ENCODE measurements around the gene MAT2B.

The MAT2B gene

GRCh38 chr5:163565492-163565891 lies 60.1 kb downstream of the MAT2B start:
- TF ChIP-seq, protein P1, sequence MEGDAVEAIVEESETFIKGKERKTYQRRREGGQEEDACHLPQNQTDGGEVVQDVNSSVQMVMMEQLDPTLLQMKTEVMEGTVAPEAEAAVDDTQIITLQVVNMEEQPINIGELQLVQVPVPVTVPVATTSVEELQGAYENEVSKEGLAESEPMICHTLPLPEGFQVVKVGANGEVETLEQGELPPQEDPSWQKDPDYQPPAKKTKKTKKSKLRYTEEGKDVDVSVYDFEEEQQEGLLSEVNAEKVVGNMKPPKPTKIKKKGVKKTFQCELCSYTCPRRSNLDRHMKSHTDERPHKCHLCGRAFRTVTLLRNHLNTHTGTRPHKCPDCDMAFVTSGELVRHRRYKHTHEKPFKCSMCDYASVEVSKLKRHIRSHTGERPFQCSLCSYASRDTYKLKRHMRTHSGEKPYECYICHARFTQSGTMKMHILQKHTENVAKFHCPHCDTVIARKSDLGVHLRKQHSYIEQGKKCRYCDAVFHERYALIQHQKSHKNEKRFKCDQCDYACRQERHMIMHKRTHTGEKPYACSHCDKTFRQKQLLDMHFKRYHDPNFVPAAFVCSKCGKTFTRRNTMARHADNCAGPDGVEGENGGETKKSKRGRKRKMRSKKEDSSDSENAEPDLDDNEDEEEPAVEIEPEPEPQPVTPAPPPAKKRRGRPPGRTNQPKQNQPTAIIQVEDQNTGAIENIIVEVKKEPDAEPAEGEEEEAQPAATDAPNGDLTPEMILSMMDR (IDR thresholded peaks at IDR 0.05; ENCODE audit: control extremely low read depth, extremely low read depth, low read depth, missing control alignments): no peak
- ChIA-PET CTCF (interaction anchor here (0.9 to 4.2 kb wide), 6 partner anchors 13 to 939 kb away, joined by 3 to 34 read pairs (median 4); no protein-coding TSS in a partner anchor), POLR2A (no interaction called here)
- DNase-seq (ENCODE audit: extremely low spot score): no peak

DNA sequence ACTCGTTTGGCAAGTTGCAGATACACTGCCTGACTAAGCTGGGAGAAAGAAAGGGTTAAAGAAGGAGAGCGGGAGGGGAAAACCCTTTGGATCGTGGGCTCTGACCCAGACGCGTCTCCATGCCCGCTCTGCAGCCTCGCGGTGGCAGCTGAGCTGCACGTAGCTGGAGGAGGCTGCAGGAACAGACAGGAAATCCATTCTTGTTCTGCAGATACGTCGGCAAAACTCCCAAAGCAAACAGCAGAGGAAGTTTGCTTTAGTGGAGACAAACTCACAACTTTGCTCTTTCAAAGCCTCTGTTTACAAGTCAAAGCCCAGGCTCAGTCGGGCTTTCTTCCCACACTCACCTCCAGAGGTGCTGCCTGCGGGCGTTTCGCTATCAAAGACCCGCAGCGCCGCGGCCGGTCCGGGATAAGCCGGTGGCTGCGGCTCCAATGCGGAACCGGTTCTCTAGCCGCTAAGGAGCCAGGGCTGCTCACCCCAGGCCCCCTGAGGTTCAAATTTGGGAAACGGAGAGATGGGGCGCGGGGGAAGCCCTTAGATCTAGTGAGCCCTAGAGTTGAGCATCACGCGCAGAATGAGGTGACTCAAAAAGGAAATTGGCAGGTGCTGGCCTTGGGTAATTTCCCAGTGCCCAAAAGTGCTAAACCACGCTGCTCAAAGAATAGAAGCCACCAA lies 60.7 kb downstream of the MAT2B start:
- POLR2A ChIA-PET: no interaction called here
- TF ChIP-seq, protein P1 (IDR thresholded peaks at IDR 0.05; ENCODE audit: control extremely low read depth, extremely low read depth, low read depth, missing control alignments): no peak
- DNase-seq (ENCODE audit: extremely low spot score): peak; percentile 23
- CTCF ChIA-PET: interaction anchor here (1.1 to 4.2 kb wide), 5 partner anchors 13 to 938 kb away, joined by 3 to 34 read pairs (median 5); no protein-coding TSS in a partner anchor

DNA sequence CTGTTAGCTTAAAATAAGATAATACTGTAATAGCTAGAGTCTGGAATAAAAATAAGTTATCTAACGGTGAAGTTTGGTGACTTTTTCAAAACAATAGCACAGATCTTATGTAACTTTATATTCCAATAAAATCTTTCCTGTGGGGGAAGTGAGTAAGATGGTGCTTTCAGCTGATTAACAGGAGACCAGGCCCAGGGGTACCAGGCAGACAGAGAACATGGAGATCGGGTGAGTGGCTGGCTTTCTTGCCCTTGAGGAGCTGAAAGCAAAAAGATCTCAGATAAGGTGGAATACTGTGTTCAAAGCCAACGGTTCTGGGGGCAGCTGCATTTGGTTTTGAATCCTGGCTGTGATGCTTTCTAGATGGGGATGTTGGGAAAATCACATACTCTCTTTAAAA lies 61.3 kb downstream of the MAT2B start:
- ChIA-PET POLR2A (no interaction called here), CTCF (interaction anchor here (0.7 to 4.2 kb wide), 4 partner anchors 12 to 937 kb away, joined by 3 to 27 read pairs (median 4); no protein-coding TSS in a partner anchor)
- TF ChIP-seq, protein P1 (IDR thresholded peaks at IDR 0.05; ENCODE audit: control extremely low read depth, extremely low read depth, low read depth, missing control alignments): no peak
- no peak for DNase-seq (ENCODE audit: extremely low spot score)

- ChIA-PET POLR2A (no interaction called here), CTCF (interaction anchor here (1.0 to 4.2 kb wide), 4 partner anchors 11 to 296 kb away, joined by 3 to 27 read pairs (median 3); no protein-coding TSS in a partner anchor)
- TF ChIP-seq, protein P1 (IDR thresholded peaks at IDR 0.05; ENCODE audit: control extremely low read depth, extremely low read depth, low read depth, missing control alignments): no peak
- no peak for DNase-seq (ENCODE audit: extremely low spot score)
Measured at GRCh38 chr5:163567811-163568210, 62.4 kb downstream of the MAT2B start.

Data from GM10248 (cell line).